A549 (cell line): ENCODE data around the gene AK3.

Source experiments
- BHLHE40 ChIP-seq: IDR thresholded peaks from 2 replicates; pipeline ENCODE4 v1.6.1; 2012; ENCODE audit warnings: low read depth, low read length, inconsistent platforms
- CHD2 ChIP-seq: fragments of 150-350 bp; IDR thresholded peaks from 2 replicates; pipeline ENCODE4 v1.6.1; 2014; ENCODE audit warnings: low read length; ENCODE audit not compliant: partially characterized antibody
- FOSL2 ChIP-seq, 2 experiments: fragments of 450-650 bp in 1 of 2; fragments of >200 bp in 1 of 2; sonication (Bioruptor Twin) in 1 of 2; formaldehyde crosslinking; IDR thresholded peaks; 2 replicates each; pipeline versions ENCODE4 v1.5.0 to v1.6.1; 2016 to 2020; ENCODE audit warnings: mild to moderate bottlenecking in 1 of 2, moderate library complexity in 1 of 2
- GATA3 ChIP-seq: IDR thresholded peaks from 2 replicates; pipeline ENCODE4 v1.6.1; 2012; ENCODE audit warnings: borderline replicate concordance
- NPAS2 ChIP-seq: fragments of 250-450 bp; sonication (Bioruptor Pico); IDR thresholded peaks from 2 replicates; pipeline ENCODE4 v1.8.0; 2022; ENCODE audit warnings: mild to moderate bottlenecking, moderate library complexity, borderline replicate concordance
- POLR2A ChIP-seq: IDR thresholded peaks from 2 replicates; pipeline ENCODE4 v1.6.1; 2012; ENCODE audit warnings: mild to moderate bottlenecking, low read length
- RAD21 ChIP-seq, 2 experiments: fragments of >200 bp in 1 of 2; sonication (Bioruptor Twin) in 1 of 2; formaldehyde crosslinking in 1 of 2; IDR thresholded peaks in 1 of 2; conservative IDR thresholded peaks in 1 of 2; 2 replicates in 1 of 2; 3 replicates in 1 of 2; pipeline ENCODE4 v1.6.1; 2012 to 2018; ENCODE audit warnings: inconsistent platforms in 1 of 2
- RFX5 ChIP-seq: fragments of 450-650 bp; IDR thresholded peaks from 2 replicates; pipeline ENCODE4 v1.7.1; 2014; ENCODE audit warnings: antibody characterized with exemption, mild to moderate bottlenecking, moderate library complexity
- RNF2 ChIP-seq: fragments of 200-600 bp; sonication (generic); IDR thresholded peaks from 2 replicates; pipeline ENCODE4 v1.6.1; 2016; ENCODE audit warnings: low read depth, mild to moderate bottlenecking, antibody characterized with exemption, moderate library complexity, borderline replicate concordance
- SREBF2 ChIP-seq: fragments of 450-650 bp; IDR thresholded peaks from 2 replicates; pipeline ENCODE4 v1.6.1; 2014; ENCODE audit warnings: mild to moderate bottlenecking, moderate library complexity
- TF ChIP-seq, protein P1 (sequence below): fragments of >200 bp; sonication (Bioruptor Twin); formaldehyde crosslinking; IDR thresholded peaks from 3 replicates; pipeline ENCODE4 v1.5.1; 2016
- TF ChIP-seq, protein P2 (sequence below): fragments of 250-450 bp; sonication (Bioruptor Pico); IDR thresholded peaks from 2 replicates; pipeline ENCODE4 v1.5.0; 2021; ENCODE audit warnings: mild to moderate bottlenecking, moderate library complexity, borderline replicate concordance
- TF ChIP-seq, protein P3 (sequence below): IDR thresholded peaks from 2 replicates; pipeline ENCODE4 v1.6.1; 2012

DNA sequence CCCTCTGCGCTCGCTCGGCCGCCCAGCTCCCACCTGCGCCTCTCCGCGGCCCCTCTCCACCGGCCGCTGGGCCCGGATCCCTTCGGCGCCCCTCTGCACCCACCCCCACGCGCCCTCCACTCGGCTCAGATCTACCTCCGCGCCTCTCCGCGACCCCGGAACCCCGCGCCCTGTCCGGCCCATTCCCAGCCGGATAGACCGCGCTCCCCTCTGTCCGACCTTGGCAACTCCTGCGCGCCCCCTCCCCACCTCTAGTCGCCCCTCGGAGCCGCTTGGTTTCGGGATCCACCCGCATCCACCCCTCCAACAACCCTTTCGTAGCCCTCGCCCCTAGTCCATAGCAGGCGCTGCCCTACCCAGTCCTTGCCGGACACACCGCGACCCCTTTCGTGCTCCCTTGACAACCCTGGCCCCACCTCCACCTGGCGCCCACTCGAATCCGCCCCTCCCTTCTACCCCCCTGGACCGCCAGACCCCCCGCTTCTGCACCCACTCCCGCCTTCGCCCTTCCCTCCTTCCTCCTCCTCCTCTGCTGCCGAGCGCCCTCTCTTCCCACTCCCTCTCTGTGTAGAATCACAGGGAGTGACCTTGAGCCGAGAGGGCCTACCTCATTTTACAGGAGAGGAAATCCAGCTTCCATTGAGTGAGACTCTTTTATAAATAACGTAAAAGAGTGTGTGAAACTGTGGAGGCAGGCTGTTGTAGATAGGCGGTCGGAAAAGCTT lies 525 bp upstream of the AK3 start:
- TF ChIP-seq, protein P1, sequence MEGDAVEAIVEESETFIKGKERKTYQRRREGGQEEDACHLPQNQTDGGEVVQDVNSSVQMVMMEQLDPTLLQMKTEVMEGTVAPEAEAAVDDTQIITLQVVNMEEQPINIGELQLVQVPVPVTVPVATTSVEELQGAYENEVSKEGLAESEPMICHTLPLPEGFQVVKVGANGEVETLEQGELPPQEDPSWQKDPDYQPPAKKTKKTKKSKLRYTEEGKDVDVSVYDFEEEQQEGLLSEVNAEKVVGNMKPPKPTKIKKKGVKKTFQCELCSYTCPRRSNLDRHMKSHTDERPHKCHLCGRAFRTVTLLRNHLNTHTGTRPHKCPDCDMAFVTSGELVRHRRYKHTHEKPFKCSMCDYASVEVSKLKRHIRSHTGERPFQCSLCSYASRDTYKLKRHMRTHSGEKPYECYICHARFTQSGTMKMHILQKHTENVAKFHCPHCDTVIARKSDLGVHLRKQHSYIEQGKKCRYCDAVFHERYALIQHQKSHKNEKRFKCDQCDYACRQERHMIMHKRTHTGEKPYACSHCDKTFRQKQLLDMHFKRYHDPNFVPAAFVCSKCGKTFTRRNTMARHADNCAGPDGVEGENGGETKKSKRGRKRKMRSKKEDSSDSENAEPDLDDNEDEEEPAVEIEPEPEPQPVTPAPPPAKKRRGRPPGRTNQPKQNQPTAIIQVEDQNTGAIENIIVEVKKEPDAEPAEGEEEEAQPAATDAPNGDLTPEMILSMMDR, result no peak
- TF ChIP-seq POLR2A (no peak), RAD21 (conservative IDR thresholded peaks at IDR 0.05 in 1 of 2, IDR thresholded peaks at IDR 0.05 in 1 of 2) (no peak; a peak in 1 of 5 replicates), RNF2 (no peak), BHLHE40 (no peak), SREBF2 (no peak), RFX5 (no peak), FOSL2 (IDR thresholded peaks at IDR 0.05) (no peak), FOSL2 (CRISPR knock-in tag; IDR thresholded peaks at IDR 0.05) (no peak), GATA3 (no peak), CHD2 (no peak), NPAS2 (CRISPR knock-in tag) (no peak)
- TF ChIP-seq, protein P2, sequence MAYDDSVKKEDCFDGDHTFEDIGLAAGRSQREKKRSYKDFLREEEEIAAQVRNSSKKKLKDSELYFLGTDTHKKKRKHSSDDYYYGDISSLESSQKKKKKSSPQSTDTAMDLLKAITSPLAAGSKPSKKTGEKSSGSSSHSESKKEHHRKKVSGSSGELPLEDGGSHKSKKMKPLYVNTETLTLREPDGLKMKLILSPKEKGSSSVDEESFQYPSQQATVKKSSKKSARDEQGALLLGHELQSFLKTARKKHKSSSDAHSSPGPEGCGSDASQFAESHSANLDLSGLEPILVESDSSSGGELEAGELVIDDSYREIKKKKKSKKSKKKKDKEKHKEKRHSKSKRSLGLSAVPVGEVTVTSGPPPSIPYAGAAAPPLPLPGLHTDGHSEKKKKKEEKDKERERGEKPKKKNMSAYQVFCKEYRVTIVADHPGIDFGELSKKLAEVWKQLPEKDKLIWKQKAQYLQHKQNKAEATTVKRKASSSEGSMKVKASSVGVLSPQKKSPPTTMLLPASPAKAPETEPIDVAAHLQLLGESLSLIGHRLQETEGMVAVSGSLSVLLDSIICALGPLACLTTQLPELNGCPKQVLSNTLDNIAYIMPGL (CRISPR knock-in tag), result no peak
- TF ChIP-seq, protein P3, sequence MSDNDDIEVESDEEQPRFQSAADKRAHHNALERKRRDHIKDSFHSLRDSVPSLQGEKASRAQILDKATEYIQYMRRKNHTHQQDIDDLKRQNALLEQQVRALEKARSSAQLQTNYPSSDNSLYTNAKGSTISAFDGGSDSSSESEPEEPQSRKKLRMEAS, result no peak
